ENCODE data around the gene IGLON5.

IGLON5 gene

DNA sequence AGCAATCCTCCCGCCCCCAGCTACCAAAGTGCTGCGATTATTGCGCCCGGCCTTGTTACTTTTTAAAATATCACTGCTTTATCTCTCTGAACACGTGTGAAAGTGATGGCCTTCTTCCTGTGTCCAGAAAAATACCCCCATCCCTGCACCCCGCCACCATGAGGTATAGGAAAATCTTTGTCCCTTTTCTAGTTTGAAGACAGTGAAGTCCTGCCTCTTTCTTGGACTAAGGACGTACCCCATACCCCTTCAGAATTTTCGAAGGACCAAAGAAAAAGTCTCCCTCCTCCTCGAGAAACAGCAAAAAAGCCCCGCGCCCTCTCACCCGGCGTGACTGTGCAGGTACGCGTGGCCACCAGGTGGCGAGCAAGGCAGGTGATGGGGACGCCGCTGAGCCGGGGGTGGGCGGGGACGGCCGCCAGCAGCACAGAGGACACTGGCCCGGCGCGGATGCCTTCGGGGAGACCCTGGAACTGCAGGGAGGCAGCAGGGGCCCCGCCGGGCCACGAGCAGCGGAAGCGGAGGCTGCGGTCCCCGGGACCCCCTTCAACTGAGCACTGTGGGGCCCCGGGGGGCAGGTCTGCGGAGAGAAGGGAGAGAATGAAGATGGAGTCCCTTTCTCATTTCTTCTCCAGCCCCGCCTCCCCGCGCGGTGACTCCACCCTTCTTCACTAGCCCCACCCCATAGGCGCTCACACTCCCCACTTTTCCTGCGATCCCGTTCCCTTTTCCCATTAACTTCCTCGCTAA, 27.3 kb downstream of the IGLON5 start:
- peak; percentile 83 for DNase-seq (ENCODE audit: low spot score)

DNA sequence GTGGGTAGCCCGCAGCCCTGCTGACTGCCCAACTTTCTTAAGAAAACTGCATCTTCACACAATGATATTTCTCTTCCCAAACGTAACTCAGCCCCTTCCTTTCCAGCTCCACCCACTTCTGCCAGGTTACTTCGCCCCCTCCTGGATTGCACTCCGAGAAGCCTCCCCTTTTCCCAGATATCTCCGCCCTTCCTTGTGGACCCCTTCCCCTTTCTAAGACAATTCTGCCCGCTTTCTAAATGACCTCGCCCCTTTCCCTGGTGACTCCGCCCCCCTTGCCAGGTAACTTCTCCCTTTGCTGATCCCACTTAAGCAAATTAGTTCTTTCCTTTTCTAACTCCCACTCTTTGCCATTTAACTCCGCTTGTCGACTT, 27.9 kb downstream of the IGLON5 start:
- DNase-seq (ENCODE audit: low spot score): no peak

DNA sequence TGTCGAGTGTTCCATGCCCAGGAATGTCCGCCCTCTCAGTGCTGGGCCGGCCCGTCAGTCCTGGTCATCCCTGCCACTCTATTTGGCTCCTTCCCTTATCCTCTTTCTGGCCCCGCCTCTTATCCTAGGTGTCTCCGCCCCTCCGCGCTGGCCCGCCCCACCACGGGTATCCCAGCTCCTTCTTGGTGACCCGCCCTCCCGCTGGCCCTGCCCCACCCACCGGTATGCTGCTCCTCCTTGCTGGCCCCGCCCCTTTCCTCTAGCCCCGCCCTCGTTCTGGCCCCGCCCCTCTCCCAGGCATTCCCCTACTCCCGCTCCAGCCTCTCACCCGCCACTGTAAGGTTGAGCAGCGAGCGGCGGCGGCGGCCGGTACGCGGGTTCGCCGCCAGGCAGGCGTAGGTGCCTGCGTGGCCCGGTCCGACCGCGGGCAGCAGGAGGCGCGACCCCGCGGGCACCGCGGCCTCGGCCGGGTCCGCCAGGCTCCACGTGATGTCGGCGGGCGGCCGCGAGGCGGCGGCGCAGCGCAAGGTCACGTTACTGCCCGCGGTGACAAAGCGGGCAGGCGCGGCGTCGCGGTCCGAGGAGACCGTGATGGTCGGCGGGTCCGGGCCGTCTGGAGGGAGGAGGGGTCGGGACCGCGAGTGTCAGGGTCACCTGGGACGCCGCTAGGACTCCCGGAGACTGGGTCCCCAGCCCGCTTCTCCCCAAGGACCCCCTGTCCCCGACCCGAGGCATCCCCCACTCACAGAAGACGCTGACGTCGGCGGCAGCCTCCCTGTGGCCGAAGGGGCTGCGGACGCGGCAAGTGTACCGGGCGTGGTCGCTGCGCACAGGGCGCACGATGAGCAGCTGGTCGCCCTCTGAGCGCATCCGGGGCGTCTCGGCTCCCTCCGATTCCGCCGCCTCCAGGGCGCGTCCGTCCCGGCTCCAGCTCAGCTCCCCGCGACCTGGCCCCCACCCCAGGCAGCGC, 28.5 kb downstream of the IGLON5 start:
- DNase-seq (ENCODE audit: low spot score): peak; percentile 97

DNA sequence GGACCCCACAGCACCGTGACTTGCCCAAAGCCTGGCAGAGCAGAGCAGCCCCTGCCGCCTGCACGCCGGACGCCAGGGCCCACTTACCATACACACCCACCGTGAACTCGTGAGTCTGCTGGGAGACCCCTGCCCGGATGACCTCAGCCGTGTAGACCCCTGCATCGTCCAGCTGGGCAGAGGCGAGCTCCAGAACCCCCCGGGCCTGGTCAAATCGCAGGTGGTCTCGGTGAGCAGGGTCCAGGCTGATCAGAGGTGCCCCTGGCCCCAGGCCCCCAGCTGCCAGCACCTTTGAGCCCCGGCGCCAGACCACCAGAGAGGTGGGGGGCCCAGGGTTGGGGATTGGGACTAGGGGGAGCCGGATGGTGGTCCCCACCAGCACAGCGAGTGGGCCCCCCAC, 29.6 kb downstream of the IGLON5 start:
- DNase-seq (ENCODE audit: low spot score): no peak

DNA sequence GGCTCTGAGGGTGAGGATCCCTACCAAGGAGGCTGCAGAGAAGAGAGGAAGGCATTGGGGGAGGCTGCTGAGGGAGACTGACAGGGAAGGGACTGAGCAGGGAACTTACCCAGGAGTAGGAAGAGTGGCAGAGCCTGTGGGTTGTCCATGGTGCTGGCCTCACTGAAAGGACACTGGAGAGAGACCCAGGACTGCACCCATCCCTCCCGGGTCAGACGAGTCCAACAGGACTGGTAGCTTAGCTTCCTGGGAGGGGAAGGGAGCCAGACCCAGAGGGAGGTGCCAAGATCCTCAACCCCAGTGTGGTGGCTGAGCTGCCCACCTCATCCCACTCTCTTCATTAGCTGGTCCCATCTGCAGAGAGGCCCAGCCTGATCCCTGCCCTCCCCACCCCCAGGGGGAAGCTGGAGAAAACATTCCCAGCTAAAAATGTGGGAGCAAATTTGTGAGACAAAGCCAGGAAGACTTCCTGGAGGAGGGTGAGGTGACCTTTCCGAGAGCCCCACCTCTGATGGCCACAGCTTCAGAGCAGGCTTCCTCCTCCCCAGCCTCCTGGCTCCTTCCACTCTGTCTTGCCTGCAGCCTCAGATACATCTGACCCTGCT, 30.6 kb downstream of the IGLON5 start, which contains the start of gene VSIG10L:
Gene VSIG10L, minus strand, starts transcription at position 164 of the 605 bp plus-strand sequence. Its CDS starts 15 bp downstream, at position 149.
- no peak for DNase-seq (ENCODE audit: low spot score)

DNA sequence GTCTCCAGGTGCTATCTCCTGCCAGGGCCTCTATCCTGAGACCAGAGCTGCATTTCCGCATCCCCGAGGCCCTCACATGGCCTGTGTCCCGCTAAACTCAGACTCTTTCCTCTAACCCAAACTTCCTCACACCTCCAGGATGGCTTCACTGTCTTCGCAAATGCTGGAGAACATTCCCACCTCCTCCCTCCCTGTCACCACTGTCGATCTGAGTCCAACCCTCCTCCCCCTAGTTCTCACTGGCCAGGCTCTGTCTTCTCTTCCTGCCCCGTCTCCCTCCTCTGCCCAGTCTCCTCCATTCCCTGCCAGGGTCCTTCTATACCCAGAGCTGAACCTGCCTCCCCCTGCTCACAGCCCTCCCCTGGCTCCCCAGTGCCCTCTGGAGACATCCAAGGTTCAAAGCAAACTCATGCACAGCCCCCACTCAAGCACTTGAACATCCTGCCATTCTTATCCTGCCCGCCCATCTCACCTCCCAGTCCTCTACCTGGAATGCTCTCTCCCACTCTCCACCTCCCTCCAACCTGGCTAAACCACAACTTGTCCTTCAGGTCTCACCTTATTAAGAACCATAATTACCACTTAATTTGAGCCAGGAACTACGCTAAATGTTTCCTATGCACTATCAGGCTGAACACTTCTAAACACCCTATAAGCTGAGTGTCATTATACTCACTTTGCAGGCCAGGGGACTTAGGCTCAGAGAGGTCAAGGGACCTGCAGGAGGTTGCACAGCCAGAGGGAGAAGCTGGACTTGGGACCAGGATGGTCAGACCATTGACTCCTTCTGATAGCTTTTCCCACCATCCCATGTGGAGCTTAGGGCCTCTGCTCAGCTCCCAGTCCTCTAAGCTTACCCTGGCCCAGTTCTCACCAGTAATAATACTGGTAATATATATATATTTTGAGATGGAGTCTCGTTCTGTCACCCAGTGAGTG, 31.5 kb downstream of the IGLON5 start:
- no peak for DNase-seq (ENCODE audit: low spot score)

DNA sequence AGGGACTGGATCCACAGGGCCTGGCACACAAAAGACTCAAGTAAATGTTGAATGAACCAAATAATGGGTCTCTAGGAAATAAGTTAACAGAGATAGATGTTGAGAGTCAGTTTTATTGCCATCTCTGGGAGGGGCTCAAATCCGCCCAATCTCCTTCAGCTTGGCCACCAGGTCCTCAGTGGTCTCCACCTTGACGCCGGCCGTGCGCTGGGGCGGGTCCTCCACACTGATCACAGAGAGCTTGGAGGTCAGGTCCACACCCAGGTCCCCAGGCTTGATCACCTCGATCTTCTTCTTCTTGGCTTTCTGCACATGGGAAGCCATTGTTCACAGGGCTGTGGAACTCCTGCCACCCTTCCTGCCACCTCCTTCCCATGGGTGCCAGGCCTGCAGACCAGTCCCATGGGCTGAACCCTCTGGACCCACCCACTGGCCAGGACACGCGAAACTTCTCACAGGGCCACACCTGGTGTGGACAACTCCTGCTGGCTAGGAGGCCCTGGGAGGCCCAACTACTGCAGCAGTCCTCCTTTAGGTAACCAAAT, 33.7 kb downstream of the IGLON5 start:
- DNase-seq (ENCODE audit: low spot score): no peak

DNA sequence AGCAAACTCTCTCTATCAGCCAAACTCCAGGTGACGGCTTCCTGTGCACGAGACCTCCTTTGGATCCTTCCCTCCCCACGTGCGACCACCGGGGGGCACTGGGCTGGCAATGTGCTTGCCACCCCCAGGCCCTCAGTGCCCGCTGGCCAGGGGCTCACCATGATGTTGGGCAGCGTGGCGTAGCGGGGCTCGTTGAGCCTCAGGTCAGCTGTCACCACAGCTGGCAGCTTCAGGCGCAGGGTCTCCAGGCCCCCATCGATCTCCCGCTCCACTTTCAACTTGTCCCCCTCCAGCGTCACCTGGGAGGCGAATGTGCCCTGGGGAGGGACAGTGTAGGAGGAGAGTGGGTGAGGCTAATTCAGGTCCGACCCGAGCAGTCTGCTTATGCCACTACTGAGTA, 35.3 kb downstream of the IGLON5 start:
- no peak for DNase-seq (ENCODE audit: low spot score)

DNA sequence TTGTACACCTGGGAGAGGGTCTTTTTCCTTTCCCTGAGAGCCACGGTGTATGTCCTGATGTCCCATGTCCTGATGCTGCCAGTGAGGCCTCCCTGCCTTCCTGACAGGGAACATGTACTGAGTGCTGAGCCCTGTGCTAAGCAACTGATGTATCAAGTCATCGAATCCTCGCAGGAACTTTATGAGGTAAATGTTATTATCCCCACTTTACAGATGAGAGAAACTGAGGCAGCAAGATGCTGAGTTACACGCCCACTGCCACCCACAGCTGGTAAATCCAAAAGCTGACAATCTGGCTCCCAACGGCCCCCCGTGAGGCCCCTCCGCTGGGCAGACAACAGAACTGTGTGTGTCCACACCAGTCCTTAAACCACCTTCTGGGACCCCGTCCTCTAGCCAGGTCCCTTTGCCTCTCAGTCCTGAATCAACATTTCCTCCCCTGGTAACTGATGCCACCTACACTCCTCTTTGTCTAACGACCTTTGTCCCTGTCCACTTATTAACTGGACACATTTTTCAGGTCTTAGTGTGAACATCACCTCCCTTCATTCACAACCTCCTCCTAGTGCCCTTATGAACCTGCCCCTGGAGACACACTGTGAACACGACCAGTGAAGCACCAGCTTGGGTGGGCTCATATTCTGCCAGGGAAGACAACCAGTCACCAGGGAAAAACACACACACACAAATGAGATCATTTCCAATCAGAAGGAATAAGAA, 35.9 kb downstream of the IGLON5 start:
- no peak for DNase-seq (ENCODE audit: low spot score)

DNA sequence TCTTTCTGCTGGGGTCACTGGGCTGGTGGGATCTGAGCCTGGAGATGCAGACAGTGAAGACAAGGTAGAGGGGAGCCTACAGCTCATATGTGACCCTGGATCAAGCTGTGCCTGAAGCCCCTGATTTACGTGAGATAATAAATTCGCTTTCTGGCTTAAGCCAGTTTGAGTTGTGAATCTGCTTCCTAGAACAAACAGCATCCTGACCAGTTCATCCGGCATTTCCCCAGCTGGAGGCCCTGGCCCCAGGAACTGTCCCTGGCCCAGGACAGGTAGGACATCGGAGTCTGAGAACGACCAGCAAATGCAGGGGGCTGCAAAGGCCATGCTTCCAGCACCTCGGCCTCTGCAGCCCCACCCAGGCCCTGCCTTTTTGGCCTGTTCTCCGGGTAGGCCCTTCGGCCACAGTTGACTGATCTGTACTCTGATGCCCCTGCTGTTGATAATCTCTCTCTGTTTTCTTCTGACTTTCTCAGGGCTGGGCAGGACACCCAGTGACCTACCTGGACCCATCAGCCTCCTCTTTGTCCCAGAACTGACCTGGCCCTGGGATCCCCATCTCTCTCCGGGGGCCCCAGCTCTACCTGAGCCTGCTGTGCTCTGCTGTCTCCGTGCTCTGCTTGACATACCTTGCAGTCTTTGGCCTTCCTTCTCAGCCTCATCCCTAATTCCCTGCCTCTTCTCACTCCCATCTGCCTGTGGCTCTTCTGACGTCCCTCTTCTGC, 40.0 kb downstream of the IGLON5 start:
- peak; percentile 10 for DNase-seq (ENCODE audit: low spot score)

DNA sequence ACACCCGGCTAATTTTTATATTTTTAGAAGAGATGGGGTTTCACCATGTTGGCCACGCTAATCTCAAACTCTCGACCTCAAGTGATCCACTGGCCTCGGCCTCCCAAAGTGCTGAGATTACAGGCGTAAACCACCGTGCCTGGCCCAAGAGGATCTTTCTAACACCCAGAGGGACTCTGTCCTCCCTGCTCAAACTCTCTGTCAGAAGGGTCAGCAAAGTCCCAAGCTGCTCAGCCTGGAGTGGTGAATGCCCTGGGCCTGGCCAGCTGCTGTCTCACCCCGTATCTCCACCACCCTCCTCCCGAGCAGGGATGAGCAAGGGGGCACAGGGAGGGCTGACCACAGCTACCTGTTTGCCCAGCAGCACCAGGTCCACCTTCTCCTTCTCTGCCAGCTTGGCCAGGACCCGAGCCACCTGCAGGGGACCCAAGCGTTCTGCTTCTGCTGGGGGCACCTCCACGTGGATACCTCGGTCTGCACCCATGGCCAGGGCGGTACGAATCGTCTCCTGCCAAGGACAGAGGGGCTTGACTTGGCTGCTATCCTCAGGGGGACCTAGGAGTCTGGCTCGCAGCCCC, 41.4 kb downstream of the IGLON5 start:
- no peak for DNase-seq (ENCODE audit: low spot score)

DNA sequence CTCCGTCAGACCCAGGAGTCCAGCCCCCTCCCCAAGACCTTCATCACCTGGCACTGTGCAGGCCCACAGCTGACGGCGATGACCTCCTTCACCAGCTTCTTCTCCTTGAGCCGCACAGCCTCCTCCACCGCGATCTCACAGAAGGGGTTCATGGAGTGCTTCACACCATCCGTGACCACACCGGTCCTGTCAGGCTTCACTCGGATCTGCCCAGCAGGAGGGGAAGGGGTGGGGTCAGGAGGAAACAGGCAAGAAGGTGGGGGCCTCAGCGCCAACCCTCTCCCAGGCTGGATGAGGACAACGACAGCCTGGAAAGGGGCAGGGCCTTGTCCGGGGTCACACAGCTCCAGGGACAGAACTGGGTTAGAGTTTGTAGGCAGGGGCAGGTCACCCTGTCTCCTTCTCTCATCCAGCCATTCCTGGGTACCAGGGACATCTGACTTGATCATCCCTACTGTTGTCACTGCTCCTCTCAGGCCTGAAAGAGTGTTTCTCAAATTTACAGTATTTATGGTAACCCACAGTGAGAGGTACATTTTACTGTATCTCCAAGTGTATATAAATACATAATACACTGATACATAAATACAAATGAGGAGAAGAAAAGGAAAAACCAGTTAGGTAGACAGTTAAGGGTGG, 42.8 kb downstream of the IGLON5 start:
- no peak for DNase-seq (ENCODE audit: low spot score)

DNA sequence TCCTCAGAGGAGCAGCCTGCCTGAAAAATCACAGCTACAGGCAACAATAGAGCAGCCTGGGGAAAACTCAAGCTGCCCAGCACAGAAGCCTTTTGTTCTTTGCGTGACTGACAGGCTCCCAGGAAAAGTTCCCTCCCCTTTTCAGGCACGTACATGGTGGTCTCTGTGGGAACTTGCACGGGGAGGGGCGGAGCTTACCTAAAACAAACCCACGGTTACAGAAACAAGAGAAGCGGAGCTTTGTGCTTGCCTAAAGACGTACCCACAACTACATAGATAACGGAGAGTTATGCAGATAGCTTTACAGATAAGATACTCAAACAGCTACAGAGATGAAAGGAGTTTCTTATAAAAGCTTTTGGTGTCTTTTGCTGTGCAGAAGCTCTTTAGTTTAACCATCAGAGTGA, 43.3 kb downstream of the IGLON5 start:
- no peak for DNase-seq (ENCODE audit: low spot score)

DNA sequence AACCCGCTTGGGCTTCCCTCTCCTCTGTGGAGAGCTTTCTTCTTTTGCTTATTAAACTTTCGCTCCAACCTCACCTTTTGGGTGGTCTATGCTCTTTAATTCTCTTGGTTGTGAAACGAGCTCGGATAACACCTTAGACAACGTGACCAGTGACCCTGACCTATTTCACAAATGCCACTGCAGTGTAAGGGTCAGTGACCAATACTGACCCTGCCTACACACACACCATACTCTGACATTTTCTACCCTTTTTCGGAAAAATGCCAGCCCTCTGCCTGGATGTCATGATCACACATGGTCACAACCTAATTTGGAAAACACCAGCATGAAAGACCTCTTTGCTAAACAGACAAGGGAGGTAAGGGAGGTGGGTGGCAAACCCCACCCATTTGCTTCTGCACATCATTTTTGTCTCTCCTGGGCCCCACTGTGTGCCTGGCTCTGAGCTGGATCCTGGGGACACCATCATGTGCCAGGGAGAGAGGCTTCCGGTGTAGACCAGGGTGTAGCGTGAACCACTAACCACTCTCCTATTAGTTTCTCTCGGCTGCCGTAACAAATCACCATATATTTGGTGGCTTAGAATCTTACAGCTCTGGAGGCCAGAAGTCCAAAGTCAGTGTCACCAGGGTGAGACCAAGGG, 44.8 kb downstream of the IGLON5 start:
- no peak for DNase-seq (ENCODE audit: low spot score)

DNA sequence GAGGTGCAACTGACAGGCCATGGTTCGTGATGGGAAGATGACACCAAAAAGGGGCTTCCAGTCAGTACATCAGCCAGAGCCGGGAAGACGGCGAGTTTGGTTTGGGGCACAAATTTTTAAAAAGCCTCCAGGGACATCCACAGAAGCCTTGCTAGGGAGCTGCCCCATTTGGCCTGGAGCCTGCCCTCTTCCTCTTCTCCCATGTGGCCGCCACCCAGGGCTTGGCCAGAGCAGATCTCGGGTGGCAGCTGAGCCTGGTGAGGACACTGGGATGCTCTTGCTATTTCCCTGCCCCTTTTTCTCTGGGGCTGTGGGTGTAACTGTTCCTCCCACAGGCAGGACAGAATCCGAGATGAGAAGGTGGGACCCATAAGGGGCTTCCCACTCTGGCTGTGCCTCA, 46.5 kb downstream of the IGLON5 start:
- DNase-seq (ENCODE audit: low spot score): no peak

DNA sequence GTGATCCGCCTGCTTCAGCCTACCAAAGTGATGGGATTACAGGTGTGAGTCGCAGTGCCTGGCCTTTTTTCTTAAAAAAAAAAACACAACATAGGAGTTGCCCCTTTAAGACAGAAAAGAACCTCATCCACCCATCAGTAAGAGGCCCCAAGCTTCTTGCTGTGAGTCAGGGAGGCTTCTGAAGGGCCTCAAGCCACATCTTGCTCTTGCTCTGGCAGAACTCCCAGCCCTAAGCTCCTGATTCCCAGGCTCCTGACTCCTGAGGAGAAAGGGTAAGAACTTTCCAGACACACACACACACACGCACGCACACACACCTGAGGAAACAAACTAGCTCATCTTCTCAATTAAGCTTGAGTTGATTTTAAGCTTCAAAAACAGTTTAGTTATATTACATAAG, 47.9 kb downstream of the IGLON5 start:
- no peak for DNase-seq (ENCODE audit: low spot score)

DNA sequence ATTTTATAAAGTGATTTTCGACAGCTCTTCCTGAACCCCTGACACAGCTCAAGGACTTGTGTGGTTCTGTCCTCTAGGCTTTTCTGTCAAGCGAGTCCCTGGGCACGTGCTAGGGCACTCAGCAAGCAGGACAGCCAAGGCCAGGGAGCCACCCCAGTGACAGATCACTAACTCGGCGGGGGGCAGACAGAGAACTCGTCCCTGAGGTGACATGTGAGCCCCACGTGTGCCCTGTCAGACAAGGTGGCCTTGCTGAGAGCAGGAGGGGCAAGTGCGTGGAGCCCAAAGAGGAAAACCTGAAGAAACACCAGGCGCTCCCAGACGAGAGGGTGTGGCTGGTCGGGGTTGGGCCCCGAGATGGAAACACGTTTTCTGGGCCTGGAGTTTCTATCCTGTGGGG, 49.8 kb downstream of the IGLON5 start:
- DNase-seq (ENCODE audit: low spot score): no peak
